NCI-H1694 (cell line): ENCODE data around the gene TRIM40.

Experiments
- DNase-seq: peaks from one replicate; lab custom pipeline; 2025; lab: John Stamatoyannopoulos, UW

Gene TRIM40

GRCh38 chr6:30149234-30149633 is 13.3 kb downstream of the TRIM40 start:
- DNase-seq: no peak

GRCh38 chr6:30149858-30150550 is 14.1 kb downstream of the TRIM40 start:
- no peak for DNase-seq

- no peak for DNase-seq
These were observed 14.9 kb downstream of the TRIM40 start for GRCh38 chr6:30150671-30151395.

GRCh38 chr6:30151580-30151979 is 15.6 kb downstream of the TRIM40 start:
- no peak for DNase-seq

- DNase-seq: no peak
These were observed 16.2 kb downstream of the TRIM40 start for GRCh38 chr6:30152016-30152673.

- no peak for DNase-seq
These were observed 17.1 kb downstream of the TRIM40 start for GRCh38 chr6:30152910-30153610.

GRCh38 chr6:30154061-30154460 is 18.1 kb downstream of the TRIM40 start:
- DNase-seq: no peak

GRCh38 chr6:30154709-30155519 is 19.0 kb downstream of the TRIM40 start:
- no peak for DNase-seq

GRCh38 chr6:30155520-30156261 is 19.8 kb downstream of the TRIM40 start:
- DNase-seq: no peak

GRCh38 chr6:30156262-30156599 is 20.3 kb downstream of the TRIM40 start:
- no peak for DNase-seq

- no peak for DNase-seq
These were observed 20.8 kb downstream of the TRIM40 start for GRCh38 chr6:30156774-30157173.

GRCh38 chr6:30157581-30157980 is 21.6 kb downstream of the TRIM40 start:
- no peak for DNase-seq

GRCh38 chr6:30157999-30158398 is 22.1 kb downstream of the TRIM40 start:
- no peak for DNase-seq

- DNase-seq: no peak
These were observed 22.6 kb downstream of the TRIM40 start for GRCh38 chr6:30158475-30159040.

- DNase-seq: no peak
These were observed 24.3 kb downstream of the TRIM40 start for GRCh38 chr6:30160008-30160784.

- no peak for DNase-seq
These were observed 25.0 kb downstream of the TRIM40 start, which contains the start of gene TRIM10 for GRCh38 chr6:30160785-30161531. Gene TRIM10, minus strand, starts transcription at chr6:30161211. Its CDS starts 353 bp downstream, at chr6:30160858.

- DNase-seq: no peak
These were observed 26.5 kb downstream of the TRIM40 start for GRCh38 chr6:30162265-30163089.
